Activated naive CD4-positive, alpha-beta T cell treated with anti-CD3 and anti-CD28 coated beads, Interleukin-2, amount 50 U/mL, for 16 hours (primary cell): Measurements from ENCODE around the gene TNKS2.
"Not testable (repeated sequence)": the region's sequence is repeated elsewhere in the genome, so short reads cannot be mapped to it uniquely, and the experiment has no call there.

ENCODE experiments used
- DNase-seq: peaks from one replicate; pipeline ENCODE4 v3.0.0-alpha.2; 2020

TNKS2 gene

DNA sequence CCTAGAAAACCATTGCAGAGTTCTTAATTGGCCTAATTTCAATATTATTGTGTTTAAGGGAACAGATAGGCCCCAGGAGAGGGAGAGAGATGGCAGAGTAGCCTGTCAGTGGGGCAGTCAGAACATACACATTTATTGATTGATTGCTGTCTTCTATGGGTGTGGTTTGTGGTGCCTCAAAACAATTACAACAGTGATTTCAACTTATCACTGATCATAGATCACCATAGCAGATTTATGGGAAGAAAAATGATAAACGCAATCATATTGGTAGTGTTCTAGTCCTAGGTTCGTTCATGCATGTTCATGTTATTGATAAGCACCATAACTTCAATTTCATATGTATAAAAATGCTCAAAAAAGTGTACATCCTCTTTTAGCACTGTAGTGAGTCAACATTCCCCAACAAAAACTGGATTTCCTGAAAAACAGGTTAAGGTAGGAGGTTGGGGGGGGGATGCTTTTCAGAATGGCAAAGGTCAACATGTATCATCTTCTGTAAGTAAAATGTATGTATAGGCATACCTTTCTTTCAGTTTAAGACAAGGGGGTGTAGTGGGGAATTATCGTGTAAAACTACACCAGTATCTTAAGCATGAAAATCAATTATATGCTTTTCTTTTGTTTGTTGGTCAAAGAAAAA is 1.1 kb upstream of the TNKS2 start:
- no peak for DNase-seq

GRCh38 chr10:91798649-91799611 is 704 bp downstream of the TNKS2 start:
- no peak for DNase-seq

DNA sequence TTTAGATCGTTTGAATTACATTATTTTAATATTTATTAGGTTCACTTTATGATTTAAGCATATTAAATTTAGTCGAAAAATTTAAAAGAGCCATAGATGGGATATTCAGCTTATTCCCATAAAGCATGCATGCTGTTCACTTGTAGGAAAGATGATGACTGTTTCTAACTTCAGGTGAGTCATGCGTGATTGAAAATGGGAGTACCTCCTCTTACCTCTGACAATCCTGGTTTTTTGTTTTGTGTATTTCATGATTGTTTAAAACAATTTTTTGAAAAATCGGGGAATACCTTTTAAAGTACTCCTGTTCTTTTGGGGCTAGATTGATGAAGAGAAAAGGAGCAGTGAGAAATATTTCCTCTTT is 1.4 kb downstream of the TNKS2 start:
- no peak for DNase-seq

- no peak for DNase-seq
Measured at GRCh38 chr10:91800182-91800581, 2.0 kb downstream of the TNKS2 start.

DNA sequence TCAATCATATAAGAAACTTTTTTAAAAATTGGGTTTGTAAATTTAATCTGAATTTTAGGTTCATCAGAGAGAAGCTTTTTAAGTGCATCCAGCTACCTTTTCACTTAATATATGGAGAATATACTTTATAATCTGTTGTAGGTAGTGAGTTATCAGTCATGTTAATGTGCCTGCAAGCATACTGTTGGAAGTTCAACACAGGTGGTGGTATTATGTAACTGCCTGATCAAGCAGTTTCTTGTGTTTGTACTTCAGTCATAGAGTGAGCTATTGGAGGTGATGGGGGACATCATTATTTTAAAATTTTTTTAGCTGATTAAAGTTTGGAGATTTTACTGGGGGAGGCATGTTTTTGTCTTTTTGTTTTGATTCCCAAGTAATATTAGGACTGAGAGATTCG is 2.5 kb downstream of the TNKS2 start:
- no peak for DNase-seq

GRCh38 chr10:91803386-91804125 is 5.3 kb downstream of the TNKS2 start:
- no peak for DNase-seq

DNA sequence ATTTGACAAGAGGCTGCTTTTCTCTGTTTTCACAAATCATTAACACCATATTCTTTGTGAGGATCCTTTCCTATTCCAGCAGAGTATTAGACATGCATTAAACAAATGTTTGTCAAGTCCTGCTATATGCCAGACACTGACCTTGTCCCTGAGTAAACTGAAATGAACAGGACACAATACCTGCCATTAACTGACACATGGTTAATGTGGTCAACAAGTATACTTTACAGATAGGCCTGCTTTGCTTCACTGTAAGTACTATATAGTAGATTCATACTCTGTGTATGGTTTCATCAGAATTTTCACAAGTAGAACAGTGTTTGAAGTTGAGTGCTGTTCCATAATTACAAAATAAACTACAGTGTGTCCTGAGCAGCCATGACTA is 5.9 kb downstream of the TNKS2 start:
- no peak for DNase-seq

- no peak for DNase-seq
Measured at GRCh38 chr10:91805110-91805838, 7.0 kb downstream of the TNKS2 start.

- not testable (repeated sequence) for DNase-seq
Measured at GRCh38 chr10:91807264-91807663, 9.0 kb downstream of the TNKS2 start.

DNA sequence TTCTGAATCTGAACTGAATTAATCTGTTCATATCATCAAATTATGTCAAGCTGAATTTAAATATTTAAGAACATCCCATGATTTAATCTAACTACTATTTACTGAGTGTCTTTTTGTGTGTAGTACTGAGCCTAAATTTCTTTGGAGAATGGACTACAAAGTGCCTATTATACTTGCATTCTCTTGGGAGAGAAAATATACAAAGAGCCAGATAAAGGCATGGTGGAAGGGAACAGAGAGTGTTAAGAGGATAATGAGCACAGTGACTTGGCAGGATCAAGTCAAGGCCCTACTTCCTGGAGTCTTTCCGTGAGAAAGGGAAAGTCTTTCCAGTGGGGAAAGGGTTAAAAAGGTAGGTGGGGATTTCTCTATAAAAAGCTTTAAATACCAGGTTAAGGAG is 15.0 kb downstream of the TNKS2 start:
- no peak for DNase-seq

GRCh38 chr10:91816981-91817380 is 18.8 kb downstream of the TNKS2 start:
- DNase-seq, result no peak

GRCh38 chr10:91820144-91820543 is 21.9 kb downstream of the TNKS2 start:
- DNase-seq, result no peak

DNA sequence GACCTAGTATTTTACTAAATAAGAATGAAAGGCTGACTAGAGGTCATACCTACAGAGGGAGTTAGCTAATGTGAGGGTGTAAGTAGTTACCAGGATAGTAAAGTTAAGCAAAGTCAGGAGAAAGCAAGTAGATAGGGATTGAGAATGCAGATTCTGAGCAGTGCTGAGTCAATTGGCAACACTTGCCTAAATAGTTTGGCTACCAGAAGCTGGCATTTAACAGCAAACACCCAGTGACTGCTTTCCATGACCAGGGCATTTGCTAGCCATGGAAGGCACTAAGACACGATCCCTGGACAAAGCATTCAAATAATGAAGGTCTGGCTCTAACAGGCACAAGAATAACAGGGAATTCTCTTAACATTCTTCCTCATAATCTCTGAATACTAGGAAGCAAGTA is 25.9 kb downstream of the TNKS2 start:
- DNase-seq, result no peak

DNA sequence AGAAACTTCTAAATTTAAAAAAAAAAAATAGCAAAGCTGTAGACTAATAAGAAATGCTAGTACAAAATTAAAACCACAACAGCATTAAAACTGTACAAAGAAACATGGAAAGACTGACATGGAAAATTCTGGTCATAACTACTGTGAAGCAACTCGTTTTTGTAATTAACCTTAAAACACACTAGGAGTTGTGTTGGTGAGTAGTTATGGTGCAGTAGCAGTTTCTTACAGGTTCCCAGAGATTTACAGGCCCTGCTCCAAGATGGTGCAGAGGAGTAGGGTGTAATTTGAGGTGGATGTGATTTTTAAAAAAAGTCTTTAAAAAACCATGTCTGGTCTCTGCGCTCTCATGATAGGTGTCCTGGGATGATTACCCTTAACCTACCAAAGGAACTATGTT is 31.0 kb downstream of the TNKS2 start:
- DNase-seq, result no peak

DNA sequence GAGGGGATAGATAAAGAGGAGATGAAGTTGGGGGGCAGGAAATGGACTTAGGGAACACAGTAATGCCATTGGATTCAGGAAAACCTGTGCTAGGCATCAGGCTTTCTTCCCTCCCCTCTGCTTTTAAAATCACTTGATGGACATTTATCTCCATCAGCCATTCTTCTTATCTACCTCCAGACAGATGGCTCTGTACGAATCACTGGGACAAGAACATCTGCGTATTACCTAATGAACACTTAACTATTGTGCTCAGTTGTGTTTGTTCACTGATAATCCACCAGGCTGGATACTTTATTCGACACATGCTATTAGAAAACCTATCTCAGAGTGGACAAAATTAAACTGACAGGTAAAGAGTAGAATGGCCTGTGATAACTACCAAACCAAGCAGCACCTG is 40.0 kb downstream of the TNKS2 start:
- DNase-seq, result no peak

DNA sequence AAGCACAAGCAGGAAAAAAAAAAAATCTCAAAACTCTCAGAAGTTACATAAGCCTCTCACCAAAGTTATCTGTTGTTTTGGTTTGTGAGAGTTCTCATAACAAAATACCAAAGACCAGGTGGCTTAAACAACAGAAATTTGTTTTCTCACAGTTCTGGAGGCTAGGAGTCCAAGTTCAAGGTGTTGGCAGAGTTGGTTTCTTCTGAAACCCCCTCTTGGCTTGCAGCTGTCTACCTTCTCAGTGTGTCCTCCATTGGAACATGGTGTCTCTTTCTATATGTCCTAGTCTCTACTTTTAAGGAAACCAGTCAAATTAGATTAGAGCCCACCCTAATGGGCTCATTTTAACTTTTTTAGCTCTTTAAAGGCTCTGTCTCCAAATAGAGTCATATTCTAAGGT is 44.9 kb downstream of the TNKS2 start:
- no peak for DNase-seq

DNA sequence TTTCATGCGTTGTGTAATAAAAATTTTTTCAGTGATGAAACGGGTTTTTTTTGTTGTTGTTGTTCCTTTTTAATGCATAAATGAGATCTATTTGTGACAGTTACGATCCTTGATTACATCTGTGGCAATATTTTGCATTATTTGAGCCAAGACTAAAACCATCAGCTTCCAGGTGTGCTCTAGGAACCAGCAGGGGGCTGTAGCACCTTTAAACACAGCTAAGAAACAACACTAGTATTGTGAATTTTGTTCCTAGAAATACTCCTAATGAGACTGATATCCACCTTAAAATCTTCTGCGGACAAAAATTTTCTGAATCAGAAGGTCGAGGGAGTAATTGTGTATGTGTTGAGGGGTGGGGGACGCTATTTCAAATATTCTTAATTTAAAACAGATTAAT is 58.4 kb downstream of the TNKS2 start:
- no peak for DNase-seq

- DNase-seq, result no peak
Measured at GRCh38 chr10:91860885-91861284, 62.7 kb downstream of the TNKS2 start.

DNA sequence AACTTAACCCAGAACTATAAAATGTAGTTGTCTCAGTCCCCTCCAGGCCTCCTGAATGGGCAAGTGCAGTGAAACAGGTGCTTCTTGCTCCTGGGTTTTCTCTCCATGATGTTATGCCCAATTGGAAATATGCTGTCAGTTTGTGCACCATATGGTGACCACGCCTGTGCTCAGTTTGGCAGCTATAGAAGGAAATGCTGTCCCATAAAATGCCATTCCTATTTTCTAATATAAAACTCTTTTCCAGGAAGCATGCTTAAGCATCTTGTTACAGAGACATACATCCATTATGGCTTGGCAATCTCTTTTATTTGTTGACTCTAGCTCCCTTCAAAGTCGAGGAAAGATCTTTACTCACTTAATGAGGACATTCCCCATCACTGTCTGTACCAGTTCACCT is 65.9 kb downstream of the TNKS2 start:
- no peak for DNase-seq

DNA sequence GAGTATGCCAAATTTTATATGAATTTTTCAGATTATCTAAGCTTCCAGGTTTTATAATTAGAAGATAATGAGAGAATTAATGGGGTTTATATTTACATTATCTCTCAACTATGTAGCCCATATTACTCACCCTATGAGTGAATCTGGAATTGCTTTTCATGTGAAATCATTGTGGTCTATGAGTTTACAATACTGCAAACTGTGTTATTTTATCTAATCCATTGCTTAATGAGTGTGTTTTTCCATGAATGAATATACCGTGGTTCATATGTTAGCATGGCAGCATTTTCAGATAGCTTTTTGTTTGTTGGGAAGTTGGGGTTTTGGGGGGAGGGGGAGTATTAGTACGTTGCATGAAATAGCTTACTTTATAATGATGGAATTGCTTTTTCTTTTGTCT is 66.5 kb downstream of the TNKS2 start:
- DNase-seq, result no peak

- no peak for DNase-seq
Measured at GRCh38 chr10:91865562-91866081, 67.4 kb downstream of the TNKS2 start.

- no peak for DNase-seq
Measured at GRCh38 chr10:91875156-91875555, 76.9 kb downstream of the TNKS2 start.

- no peak for DNase-seq
Measured at GRCh38 chr10:91875779-91876178, 77.6 kb downstream of the TNKS2 start.
